Esophagus muscularis mucosa (tissue), 4 donors: ENCODE data around the gene UTS2B. TPM values are rescaled to one million over a fixed set of nuclear protein-coding genes. Genes with fewer than 3 reads are reported as not detected.
"Not testable (repeated sequence)": the region's sequence is repeated elsewhere in the genome, so short reads cannot be mapped to it uniquely, and the experiment has no call there.

ENCODE experiments used
- DNase-seq: peaks from one replicate; pipeline ENCODE4 v3.0.0-alpha.2; 2017; ENCODE audit errors: extremely low spot score
- H3K27ac ChIP-seq, 4 donors: fragments of 200-600 bp; sonication (generic); replicated peaks in 1 of 4; 1 replicate in 3 of 4; 2 replicates in 1 of 4; pipeline ENCODE4 v1.5.1; 2016 to 2019; ENCODE audit warnings: mild to moderate bottlenecking in 1 of 4
- H3K27me3 ChIP-seq, 4 donors: fragments of 200-600 bp; sonication (generic); one replicate each; pipeline versions ENCODE4 v1.5.1 to v1.6.0; 2016 to 2019
- H3K36me3 ChIP-seq, 4 donors: fragments of 200-600 bp; sonication (generic); one replicate each; pipeline ENCODE4 v1.5.1; 2016 to 2019
- H3K4me1 ChIP-seq, 4 donors: fragments of 200-600 bp; sonication (generic); one replicate each; pipeline ENCODE4 v1.5.1; 2016 to 2019
- H3K4me3 ChIP-seq, 4 donors: fragments of 200-600 bp; sonication (generic); 1 replicate in 2 of 4; 2 replicates in 2 of 4; pipeline ENCODE4 v1.5.1; 2016 to 2019; ENCODE audit warnings: mild to moderate bottlenecking in 4 of 4, moderate library complexity in 1 of 4
- H3K9me3 ChIP-seq, 4 donors: fragments of 200-600 bp; sonication (generic); 1 replicate in 3 of 4; 2 replicates in 1 of 4; pipeline ENCODE4 v1.5.1; 2016 to 2019
- EP300 ChIP-seq: sonication (generic); formaldehyde crosslinking; IDR thresholded peaks from one replicate; pipeline ENCODE4 v1.6.1; 2017; ENCODE audit warnings: antibody characterized with exemption
- POLR2A ChIP-seq: fragments of 450-650 bp; IDR thresholded peaks from one replicate; pipeline ENCODE4 v1.6.1; 2017; ENCODE audit warnings: antibody characterized with exemption, moderate library complexity, mild to moderate bottlenecking, low read depth
- POLR2AphosphoS5 ChIP-seq, 2 donors: sonication (generic); formaldehyde crosslinking; IDR thresholded peaks; one replicate each; pipeline ENCODE4 v1.6.1; 2017; ENCODE audit warnings: antibody characterized with exemption in 2 of 2
- WGBS: methylation state at CpG from one replicate; pipeline ENCODE4 v1.1.5; 2018; 5-methylcytosine and 5-hydroxymethylcytosine counted together
- intact Hi-C: fragments of 100-400 bp; cut with DNase I; formaldehyde crosslinking; loops from one replicate; pipeline ENCODE4 v1.15.1; 2023
- total RNA-seq, 4 donors: library from RNA; depleted of rRNA; stranded (reverse); fragments of >200 nt; gene quantifications; one replicate each; pipeline versions ENCODE4 v1.1.0 to v1.2.1, GENCODE V29; 2016
- TF ChIP-seq, protein P1 (sequence below), 3 experiments: fragments of 200-600 bp in 2 of 3; fragments of 450-650 bp in 1 of 3; sonication (generic) in 2 of 3; IDR thresholded peaks; one replicate each; pipeline ENCODE4 v1.5.1; 2017 to 2019; ENCODE audit warnings: antibody characterized with exemption in 3 of 3, mild to moderate bottlenecking in 2 of 3, moderate library complexity in 1 of 3

UTS2B gene
- total RNA-seq, 4 donors from 2014 or later, result 0.65 to 1.2 TPM; not detected in 2

DNA sequence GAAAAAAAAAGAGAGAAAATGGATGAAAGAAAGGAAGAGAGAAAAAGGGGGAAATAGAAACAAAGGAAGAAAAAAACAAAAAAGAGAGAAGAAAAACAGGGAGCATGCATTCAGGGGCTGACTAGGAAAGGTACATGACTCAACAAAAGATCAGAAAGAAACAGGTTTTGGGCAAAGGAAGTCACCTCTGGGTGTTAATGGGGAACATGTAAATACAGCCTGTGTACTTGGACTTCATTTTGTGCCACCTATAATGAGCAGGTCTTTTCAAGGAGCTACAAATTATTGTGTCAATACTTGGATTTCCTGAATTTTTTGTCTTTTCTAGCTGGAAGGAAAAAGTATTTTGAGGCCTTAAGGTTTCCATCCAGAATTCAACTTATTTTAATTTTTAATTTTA is 54.6 kb downstream of the UTS2B start:
- Histone ChIP-seq H3K9me3 (no peaks in the 10 kb centered on the region), H3K27ac (no peak overlapping the region), H3K4me3 (no peak overlapping the region), H3K27me3 (no peaks in the 10 kb centered on the region), H3K4me1 (no peaks in the 10 kb centered on the region), H3K36me3 (no peaks in the 10 kb centered on the region)
- intact Hi-C loops, result no loop called here
- no peak for TF ChIP-seq EP300
- no peak for TF ChIP-seq POLR2AphosphoS5 (IDR thresholded peaks at IDR 0.05)
- TF ChIP-seq, protein P1, sequence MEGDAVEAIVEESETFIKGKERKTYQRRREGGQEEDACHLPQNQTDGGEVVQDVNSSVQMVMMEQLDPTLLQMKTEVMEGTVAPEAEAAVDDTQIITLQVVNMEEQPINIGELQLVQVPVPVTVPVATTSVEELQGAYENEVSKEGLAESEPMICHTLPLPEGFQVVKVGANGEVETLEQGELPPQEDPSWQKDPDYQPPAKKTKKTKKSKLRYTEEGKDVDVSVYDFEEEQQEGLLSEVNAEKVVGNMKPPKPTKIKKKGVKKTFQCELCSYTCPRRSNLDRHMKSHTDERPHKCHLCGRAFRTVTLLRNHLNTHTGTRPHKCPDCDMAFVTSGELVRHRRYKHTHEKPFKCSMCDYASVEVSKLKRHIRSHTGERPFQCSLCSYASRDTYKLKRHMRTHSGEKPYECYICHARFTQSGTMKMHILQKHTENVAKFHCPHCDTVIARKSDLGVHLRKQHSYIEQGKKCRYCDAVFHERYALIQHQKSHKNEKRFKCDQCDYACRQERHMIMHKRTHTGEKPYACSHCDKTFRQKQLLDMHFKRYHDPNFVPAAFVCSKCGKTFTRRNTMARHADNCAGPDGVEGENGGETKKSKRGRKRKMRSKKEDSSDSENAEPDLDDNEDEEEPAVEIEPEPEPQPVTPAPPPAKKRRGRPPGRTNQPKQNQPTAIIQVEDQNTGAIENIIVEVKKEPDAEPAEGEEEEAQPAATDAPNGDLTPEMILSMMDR (IDR thresholded peaks at IDR 0.05), result no peak
- TF ChIP-seq POLR2A, result no peak
- no peak for DNase-seq

DNA sequence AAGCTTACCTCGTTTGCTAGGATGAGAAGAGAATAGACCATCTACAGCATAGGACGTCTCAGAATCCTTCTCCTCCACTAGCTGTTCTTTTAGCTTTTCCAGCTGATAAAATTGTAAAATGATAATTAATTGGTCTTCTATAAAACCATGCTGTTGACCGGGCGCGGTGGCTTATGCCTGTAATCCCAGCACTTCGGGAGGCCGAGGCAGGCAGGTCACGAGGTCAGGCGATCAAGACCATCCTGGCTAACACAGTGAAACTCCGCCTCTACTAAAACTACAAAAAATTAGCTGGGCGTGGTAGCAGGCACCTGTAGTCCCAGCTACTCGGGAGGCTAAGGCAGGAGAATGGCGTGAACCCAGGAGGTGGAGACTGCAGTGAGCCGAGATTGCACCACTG is 55.1 kb downstream of the UTS2B start:
- H3K27me3 ChIP-seq, DNase-seq, H3K27ac ChIP-seq, intact Hi-C loops, H3K9me3 ChIP-seq, H3K36me3 ChIP-seq, H3K4me3 ChIP-seq, H3K4me1 ChIP-seq: not testable (repeated sequence)
- WGBS, result 95% methylated on average over 14 of the region's 14 CpGs

DNA sequence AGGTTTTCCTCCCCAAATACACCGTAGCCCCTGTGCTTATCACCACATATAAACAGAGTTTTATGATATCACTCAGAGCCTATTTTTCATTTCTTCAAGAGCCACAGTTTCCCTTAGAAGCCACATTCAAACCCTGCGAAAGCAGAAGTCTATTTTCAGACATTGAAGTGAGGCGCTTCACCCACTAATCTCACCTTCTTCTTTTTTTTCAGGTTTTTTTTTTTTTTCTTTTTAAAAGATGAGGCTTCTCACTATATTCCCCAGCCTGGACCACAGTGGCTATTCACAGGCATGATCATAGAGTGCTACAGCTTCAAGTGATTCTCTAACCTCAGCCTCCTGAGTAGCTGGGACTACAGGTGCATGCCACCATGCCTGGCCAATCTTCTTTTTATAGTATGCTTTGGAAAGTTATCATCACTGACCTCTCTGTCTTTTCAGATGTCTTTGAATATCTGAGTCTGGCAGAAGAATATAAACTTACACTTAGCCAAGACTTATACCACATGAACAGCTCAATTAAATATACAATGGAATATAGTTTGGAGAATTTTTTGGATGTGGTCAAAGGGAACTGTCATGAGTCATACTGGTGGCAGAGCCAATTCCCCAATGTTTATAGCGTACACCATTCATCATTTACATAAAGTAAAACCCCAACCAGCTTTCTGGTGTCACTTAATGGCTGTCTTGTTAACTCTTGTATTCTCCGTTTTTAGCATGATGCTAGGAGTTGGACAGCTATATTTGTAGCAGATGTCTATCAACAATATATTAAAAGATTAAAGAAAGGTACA is 60.8 kb downstream of the UTS2B start:
- Histone ChIP-seq H3K27ac (no peak overlapping the region), H3K4me3 (no peak overlapping the region), H3K4me1 (peaks cover 0 to 13% (median 5%) of the 10 kb centered on the region in 4 donors), H3K36me3 (no peaks in the 10 kb centered on the region), H3K27me3 (no peaks in the 10 kb centered on the region), H3K9me3 (no peaks in the 10 kb centered on the region)
- intact Hi-C loops, result no loop called here
- DNase-seq, result no peak
- TF ChIP-seq EP300 (no peak), POLR2AphosphoS5 (IDR thresholded peaks at IDR 0.05) (no peak), POLR2A (no peak)
- TF ChIP-seq, protein P1 (IDR thresholded peaks at IDR 0.05), result no peak
- 52% methylated on average over 5 of the region's 5 CpGs for WGBS

DNA sequence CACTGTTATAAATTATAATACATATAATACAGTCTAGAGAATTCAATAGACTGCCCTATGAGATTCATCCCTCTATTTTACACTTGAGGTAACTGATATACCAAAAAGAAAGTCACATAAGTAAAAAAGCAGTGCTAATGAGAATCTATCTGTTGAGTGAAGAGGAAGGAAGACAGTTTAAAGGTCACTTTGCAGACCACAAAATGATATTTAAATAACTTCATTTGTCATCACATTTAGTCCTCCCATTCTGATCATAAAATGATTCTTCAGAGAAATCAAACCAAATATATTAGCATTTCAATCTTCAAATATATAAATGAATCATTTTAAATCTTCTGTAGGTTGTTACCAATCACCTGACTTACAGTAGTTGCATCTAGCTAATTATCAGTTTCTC is 61.6 kb downstream of the UTS2B start:
- no peak for DNase-seq
- peaks cover 0 to 18% (median 6%) of the 10 kb centered on the region in 4 donors for H3K4me1 ChIP-seq
- intact Hi-C loops, result no loop called here
- no peak overlapping the region for H3K4me3 ChIP-seq
- no peaks in the 10 kb centered on the region for H3K9me3 ChIP-seq
- no peak overlapping the region for H3K27ac ChIP-seq
- H3K27me3 ChIP-seq, result no peaks in the 10 kb centered on the region
- no peaks in the 10 kb centered on the region for H3K36me3 ChIP-seq
- TF ChIP-seq, protein P1 (IDR thresholded peaks at IDR 0.05), result no peak
- TF ChIP-seq POLR2AphosphoS5 (IDR thresholded peaks at IDR 0.05) (no peak), POLR2A (no peak), EP300 (no peak)

DNA sequence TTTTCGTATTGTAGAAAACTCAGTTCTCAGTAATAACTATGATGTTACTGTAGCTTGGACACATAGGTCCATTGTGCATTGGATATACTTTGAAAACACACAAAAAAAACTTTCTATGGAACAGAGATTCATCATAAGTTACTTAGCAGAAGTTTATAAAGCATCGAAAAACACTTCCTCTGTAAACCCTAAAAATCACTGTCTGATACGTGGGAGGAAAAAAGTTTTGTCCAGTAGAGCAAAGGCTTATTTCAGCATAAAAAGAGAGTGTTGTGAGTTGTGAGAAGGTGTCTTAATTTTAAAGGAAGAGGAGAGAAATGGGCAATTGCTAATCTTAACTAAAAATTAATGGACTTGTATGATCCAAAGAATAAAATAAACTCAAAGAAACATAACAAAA is 66.5 kb downstream of the UTS2B start:
- WGBS, result 45% methylated on average over 3 of the region's 3 CpGs
- no peak for TF ChIP-seq POLR2AphosphoS5 (IDR thresholded peaks at IDR 0.05)
- TF ChIP-seq POLR2A, result no peak
- TF ChIP-seq EP300, result no peak
- TF ChIP-seq, protein P1 (IDR thresholded peaks at IDR 0.05), result no peak

More for the DNA sequence above, 66.5 kb downstream of the UTS2B start:
- H3K9me3 ChIP-seq, result no peaks in the 10 kb centered on the region
- no peaks in the 10 kb centered on the region for H3K27me3 ChIP-seq
- H3K4me3 ChIP-seq, result peak overlapping the region in 1 of 4 donors; percentile 10
- DNase-seq, result no peak
- no peak overlapping the region for H3K27ac ChIP-seq
- peaks cover 0 to 10% (median 2%) of the 10 kb centered on the region in 4 donors for H3K4me1 ChIP-seq
- intact Hi-C loops, result no loop called here
- no peaks in the 10 kb centered on the region for H3K36me3 ChIP-seq
